Right renal cortex interstitium (tissue), 3 donors: ENCODE results near the gene OPN1LW. TPM values are rescaled to one million over a fixed set of nuclear protein-coding genes. Genes with fewer than 3 reads are reported as not detected.
"Not testable (repeated sequence)": the region's sequence is repeated elsewhere in the genome, so short reads cannot be mapped to it uniquely, and the experiment has no call there.

Experiments
- DNase-seq, 3 donors: peaks; one replicate each; pipeline ENCODE4 v3.0.0-alpha.2; 2013; ENCODE audit warnings: low read depth in 3 of 3, low spot score in 2 of 3
- polyA plus RNA-seq, 3 donors: library from polyadenylated mRNA; unstranded; fragments of 120-200 nt; gene quantifications; one replicate each; pipeline ENCODE4 v1.2.1, GENCODE V29; 2013; ENCODE audit not compliant: insufficient read length in 3 of 3

OPN1LW gene
- polyA plus RNA-seq, 3 donors, result not detected

DNA sequence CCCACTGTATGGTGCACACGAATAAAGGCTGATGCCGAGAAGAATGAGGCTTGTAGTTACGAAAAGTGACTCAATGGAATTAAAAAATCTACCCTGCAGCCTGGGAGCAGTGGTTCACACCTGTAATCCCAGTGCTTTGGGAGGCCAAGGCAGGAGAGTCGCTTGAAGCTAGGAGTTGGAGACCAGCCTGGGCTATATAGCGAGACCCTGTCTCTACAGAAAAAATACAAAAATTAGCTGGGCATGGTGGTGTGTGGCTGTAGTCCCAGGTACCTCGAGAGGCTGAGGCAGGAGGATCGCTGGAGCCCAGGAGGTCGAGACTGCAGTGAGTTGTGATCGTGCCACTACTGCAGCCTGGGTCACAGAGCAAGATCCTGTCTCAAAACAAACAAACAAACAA is 11.7 kb upstream of the OPN1LW start:
- no peak for DNase-seq

DNA sequence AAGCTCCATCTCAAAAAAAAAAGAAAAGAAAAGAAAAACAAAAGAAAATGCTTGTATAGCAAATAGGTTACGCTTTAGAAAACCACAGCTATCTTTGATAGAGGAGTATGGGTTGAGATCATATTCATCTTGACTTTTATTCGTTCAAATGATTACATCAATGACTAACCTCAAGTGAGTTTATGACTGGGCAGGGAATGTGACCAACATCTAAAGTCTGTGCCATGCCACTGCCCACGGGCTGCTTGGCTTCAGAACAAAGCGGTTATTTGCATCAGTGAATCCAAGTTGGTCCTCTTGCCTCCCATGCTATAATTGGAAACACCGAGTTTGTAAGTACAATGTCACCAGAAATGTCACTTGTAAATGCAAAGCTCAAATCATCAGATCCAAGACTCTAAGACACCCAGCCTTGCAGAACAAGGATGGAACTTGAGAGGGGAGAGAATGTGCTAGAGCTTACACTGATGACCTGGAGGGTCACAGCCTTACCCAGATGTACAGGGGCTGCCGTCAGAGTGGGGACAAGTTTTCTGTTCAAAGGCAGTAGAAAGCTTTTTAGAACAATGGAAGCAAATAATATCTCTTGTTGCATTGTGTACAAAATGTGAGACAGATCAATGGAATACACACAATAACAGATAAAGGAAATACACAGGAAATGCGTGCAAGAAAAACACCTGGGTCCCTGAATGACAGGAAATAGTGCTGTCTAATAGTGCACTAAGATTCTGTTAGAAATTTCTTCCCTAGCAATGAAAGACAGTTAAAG is 8.4 kb upstream of the OPN1LW start:
- DNase-seq, result no peak

GRCh38 chrX:154136627-154137161 is 7.3 kb upstream of the OPN1LW start:
- peak in 1 of 3 donors; percentile 56 for DNase-seq

- DNase-seq, result no peak
Measured at GRCh38 chrX:154138857-154139256, 5.2 kb upstream of the OPN1LW start.

DNA sequence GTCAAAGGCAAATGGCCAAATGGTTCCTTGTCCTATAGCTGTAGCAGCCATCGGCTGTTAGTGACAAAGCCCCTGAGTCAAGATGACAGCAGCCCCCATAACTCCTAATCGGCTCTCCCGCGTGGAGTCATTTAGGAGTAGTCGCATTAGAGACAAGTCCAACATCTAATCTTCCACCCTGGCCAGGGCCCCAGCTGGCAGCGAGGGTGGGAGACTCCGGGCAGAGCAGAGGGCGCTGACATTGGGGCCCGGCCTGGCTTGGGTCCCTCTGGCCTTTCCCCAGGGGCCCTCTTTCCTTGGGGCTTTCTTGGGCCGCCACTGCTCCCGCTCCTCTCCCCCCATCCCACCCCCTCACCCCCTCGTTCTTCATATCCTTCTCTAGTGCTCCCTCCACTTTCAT is 3.8 kb upstream of the OPN1LW start:
- no peak for DNase-seq

DNA sequence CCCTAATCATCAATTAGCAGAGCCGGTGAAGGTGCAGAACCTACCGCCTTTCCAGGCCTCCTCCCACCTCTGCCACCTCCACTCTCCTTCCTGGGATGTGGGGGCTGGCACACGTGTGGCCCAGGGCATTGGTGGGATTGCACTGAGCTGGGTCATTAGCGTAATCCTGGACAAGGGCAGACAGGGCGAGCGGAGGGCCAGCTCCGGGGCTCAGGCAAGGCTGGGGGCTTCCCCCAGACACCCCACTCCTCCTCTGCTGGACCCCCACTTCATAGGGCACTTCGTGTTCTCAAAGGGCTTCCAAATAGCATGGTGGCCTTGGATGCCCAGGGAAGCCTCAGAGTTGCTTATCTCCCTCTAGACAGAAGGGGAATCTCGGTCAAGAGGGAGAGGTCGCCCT is 3.3 kb upstream of the OPN1LW start:
- no peak for DNase-seq

- no peak for DNase-seq
Measured at GRCh38 chrX:154142386-154142785, 1.7 kb upstream of the OPN1LW start.

GRCh38 chrX:154142950-154143745 is 895 bp upstream of the OPN1LW start:
- no peak for DNase-seq

DNA sequence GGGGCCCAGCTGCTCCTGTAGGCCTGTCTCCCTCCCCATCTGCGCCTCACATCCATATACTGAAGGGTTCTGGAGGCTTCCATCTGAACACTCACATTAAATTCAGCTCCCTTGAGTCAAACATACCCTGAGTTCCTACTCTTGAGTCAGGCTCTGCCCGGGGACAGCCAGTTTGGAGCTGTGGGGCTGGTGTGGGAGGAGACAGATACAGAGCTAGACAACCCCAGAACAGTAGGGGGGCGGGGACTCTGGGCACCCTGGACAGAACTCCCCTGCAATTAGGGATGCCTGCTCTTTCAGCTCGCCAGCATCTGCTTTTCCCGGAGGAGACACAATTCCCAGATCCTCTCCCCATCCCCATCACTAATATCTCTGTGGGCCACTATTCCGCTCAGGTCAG is 7.0 kb downstream of the OPN1LW start:
- not testable (repeated sequence) for DNase-seq

DNA sequence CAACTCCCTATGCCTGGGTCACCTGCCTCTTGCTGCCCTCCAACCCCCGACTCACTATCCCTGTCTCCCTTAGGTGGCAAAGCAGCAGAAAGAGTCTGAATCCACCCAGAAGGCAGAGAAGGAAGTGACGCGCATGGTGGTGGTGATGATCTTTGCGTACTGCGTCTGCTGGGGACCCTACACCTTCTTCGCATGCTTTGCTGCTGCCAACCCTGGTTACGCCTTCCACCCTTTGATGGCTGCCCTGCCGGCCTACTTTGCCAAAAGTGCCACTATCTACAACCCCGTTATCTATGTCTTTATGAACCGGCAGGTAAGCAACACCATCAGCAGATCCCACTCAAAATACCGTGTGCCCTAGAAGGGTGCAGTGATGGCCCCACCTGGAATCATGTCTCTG is 12.2 kb downstream of the OPN1LW start:
- DNase-seq, result not testable (repeated sequence)

- DNase-seq, result not testable (repeated sequence)
Measured at GRCh38 chrX:154157207-154157606, 13.2 kb downstream of the OPN1LW start.

DNA sequence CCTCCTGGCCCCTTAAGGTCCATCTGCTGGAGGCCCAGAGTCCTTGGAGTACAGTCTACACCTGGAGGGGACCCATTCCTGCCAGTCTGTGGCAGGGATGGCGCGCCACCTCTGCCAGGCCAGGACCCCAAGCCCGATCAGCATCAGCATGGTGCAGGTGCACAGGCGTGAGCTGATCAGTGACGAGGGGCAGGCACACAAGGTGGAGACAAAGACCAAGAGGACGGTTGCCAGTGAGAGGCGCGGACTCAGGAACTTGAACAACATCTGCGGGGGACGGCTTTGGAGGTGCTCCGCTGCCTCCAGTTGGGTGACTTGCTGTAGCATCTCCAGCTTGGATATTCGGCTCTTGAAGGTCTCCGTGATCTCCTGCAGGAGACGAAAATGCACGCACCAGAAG is 15.3 kb downstream of the OPN1LW start:
- not testable (repeated sequence) for DNase-seq

- not testable (repeated sequence) for DNase-seq
Measured at GRCh38 chrX:154164902-154165301, 20.9 kb downstream of the OPN1LW start.

GRCh38 chrX:154168384-154168783 is 24.3 kb downstream of the OPN1LW start:
- DNase-seq, result not testable (repeated sequence)

DNA sequence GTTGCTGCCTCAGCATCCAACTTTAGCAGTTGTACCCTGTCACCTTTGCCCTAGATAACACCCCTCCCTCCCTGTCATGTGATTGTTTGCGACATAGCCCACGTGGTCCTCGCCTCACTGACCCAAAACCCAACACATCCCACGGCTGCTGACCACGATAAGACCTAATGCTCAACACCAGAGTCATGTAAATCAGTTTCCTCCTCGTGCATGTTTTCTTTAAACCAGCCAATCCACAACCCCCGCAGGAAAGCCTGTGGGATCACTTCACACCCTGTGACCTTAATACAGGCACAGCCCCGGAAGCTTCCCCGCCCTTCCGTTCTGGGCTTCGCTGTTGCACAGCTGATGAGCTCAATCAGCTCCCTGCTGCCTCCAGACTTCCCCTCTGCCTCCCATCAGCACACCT is 28.5 kb downstream of the OPN1LW start:
- DNase-seq, result not testable (repeated sequence)

DNA sequence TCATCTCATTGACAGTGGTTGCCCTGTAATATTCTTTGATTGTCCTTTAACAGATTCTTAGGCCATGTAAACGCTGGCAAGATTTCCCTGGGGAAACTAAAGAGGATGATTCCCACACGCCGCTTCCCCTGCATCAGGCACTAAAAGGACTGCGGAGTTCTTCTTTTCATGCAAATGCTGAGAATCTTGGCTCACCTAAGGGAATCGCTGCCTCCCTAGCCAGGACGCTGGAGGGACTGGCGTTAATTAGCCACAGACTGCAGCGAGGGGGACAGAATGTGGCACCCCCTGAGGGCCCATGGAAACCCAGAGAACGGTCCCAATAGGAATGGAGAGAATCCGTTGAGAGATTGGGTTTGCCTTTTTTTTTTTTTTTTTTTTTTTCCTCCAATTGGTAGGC is 30.3 kb downstream of the OPN1LW start:
- DNase-seq, result not testable (repeated sequence)

- not testable (repeated sequence) for DNase-seq
Measured at GRCh38 chrX:154182296-154182695, 38.3 kb downstream of the OPN1LW start, which contains the start of gene OPN1MW. Gene OPN1MW (plus strand): TSS chrX:154182596. CDS start chrX:154182678, 82 bp downstream.

GRCh38 chrX:154183794-154184193 is 39.8 kb downstream of the OPN1LW start:
- DNase-seq, result not testable (repeated sequence)

DNA sequence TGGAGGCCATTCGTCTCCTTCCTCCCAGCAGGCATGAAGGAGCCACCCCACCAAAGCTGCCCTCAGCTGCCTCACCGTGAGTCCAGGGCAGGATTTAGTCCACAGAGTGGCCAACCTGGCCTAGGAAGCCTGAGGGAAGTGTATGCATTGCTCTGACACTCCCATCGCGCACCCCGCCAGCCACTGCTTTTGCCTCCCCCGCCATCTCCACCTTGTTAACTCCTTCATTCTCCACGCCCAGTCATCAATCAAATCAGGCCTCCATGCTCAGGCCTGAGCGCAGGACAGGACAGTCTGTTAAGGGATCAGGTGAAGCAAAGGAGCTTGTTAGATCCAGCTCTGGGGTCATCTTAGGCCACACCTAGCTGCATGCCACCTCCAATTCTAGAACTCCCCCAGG is 48.8 kb downstream of the OPN1LW start:
- DNase-seq, result not testable (repeated sequence)

DNA sequence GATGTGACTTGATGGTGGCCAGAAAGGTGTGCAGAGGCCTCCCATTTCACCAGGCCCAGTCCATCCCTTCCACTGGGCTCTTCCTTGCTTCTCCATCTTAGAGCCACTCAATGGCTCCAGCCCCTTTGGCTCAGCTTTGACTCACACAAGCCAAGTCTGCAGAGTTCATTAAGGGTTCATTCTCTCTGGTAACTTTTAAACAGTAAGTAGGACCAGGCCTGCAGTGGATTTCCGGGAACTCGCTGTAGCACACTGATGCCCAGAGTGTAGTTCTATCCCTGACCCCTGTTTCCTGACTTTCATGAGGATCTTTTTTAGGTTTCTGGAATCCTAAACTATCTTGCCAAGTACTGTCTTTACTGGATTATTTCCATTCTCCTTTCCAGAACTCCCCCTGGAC is 50.3 kb downstream of the OPN1LW start:
- DNase-seq, result not testable (repeated sequence)

GRCh38 chrX:154196466-154196865 is 52.4 kb downstream of the OPN1LW start:
- DNase-seq, result not testable (repeated sequence)
